Middle frontal gyrus (tissue), 1 donor: ENCODE results near the gene PTPRA.
A peak's percentile ranks its signal among the peaks of the same experiment; 100 is the strongest.
"Not testable (repeated sequence)": the region's sequence is repeated elsewhere in the genome, so short reads cannot be mapped to it uniquely, and the experiment has no call there.

ENCODE experiments used
- DNase-seq: peaks from one replicate; pipeline ENCODE4 v3.0.0-alpha.2; 2015; ENCODE audit warnings: low spot score; ENCODE audit errors: extremely low spot score

PTPRA gene

DNA sequence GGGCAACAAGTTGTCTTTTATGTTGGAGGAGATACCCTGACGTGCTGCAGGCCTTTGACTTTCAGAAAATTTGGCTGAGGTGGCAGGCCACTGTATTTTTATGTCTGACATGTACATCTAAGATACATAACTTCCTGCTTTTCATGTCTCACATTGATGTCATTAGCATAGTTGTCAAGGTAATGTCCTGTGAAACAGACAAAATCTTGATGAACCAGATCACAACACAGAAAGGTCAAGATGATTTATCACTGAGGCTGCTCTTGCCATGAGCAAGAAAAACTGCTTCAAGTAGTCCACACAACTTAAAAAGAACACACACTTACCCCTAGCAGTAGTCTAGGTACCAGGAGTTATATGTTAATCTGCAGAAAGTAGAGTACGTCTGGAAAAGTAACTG lies 120.0 kb downstream of the PTPRA start:
- DNase-seq: no peak

DNA sequence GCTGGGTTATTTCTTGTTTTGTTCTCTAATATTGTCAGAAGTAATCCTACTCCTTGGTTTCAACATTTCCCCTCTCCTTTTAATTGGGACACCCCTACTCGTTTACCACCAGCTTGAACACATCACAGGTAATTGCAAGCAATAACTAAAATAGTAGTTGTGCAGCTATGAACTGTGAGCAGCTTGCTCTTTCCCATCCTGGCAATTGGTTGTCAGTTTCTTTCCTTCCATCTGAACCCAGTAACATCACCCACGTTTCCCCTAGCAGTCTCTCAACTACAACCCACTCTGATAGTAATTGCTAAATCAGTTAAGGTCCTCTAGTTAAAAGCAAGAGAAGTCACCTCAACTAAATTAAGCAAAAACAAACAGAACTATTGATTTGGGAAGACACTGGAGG lies 122.5 kb downstream of the PTPRA start:
- DNase-seq: no peak

DNA sequence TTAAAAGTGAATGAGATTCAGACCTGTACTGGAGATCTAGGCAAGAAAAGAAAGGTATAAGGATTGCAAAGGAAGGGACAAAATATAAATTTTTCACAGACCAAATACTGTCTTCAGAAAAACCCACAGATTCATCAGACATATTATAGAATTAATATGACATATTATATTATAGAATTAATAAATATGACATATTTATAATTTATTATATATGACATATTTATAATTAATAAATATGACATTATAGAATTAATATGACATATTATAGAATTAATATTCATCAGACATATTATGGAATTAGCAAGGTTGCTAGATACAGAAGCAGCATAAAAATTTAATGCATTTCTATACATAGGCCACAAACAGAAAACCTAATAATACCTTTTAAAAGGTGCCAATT lies 125.4 kb downstream of the PTPRA start:
- no peak for DNase-seq

DNA sequence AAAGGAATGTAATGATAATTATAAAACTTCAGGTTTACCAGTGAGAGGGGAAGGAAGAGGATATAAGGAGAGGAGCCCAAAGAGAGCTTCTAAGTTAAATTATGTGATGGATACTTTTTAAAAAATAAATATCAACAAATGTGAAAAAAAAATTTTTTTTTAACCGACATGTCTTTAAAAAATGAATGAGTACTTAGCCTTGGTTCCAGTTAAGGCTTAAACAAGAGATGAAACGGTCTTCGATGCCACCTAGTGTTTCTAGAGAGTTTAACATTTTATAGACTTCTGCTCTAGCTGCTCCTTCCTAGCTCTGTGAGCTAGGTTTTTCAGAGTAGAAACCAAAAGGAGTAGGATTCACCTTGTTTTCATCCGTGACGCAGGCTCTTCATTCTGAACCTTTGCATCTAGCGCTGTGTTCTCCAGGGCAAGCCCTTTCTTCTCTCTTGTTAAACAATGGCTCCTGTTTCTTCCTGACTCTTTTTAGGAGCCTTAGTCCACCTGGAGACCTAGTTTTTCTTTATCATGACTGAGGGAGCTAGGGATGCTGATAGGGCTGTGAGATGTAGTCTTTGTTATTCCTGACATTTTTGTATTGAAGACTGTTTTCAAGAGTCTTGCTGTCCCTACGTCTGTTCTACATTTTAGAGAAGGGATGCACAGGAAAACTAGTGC lies 127.7 kb downstream of the PTPRA start:
- peak; percentile 12 for DNase-seq

DNA sequence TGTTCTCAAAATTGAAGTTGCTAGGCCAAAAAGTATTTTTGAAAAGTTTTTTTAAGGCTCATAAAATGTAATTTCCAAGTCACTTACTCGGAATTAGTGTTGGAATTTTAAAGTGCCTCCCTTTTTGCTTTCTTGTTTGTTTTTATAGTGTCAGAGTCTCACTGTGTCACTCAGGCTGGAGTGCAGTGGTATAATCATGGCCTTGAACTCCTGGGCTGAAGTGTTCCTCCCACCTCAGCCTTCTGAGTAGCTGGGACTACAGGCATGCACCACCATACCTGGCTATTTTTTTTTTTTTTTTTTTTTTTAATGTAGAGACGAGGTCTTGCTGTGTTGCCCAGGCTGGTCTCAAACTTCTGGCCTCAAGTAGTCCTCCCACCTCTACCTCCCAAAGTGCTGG lies 130.1 kb downstream of the PTPRA start:
- no peak for DNase-seq

DNA sequence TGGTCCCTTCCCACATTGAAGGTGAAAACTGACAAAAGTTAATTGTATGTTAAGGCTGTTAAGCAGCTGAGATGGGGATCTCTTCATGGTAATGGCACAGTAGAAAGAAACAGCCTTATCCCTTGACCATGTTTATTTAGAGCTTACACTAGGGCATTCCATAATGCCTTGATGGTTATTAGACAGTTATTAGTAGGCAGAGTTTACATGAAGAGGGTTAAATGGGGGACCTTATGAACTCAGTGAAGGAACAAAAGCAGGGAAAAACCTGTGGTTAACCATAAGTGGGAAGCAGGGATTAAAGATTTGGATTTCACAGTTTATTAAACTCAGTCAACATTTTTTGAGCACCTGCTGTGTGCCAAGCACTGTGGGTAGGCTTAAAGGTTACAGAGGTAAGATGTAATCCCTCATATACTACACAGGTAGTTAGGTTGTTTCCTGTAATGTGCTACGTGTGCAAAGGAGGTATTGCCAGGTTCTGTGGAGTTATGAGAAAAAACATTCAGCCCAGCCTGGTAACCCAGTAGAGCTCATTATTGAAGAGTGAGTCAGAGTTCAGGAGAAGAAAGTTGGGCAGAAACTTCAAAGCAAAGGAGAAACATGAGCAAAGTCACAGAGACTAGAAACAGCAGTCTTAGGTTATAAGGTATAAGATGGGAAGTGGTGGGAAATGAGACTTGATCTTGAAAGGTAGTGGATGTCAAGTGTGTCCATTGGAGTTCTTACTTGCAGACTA lies 137.9 kb downstream of the PTPRA start:
- no peak for DNase-seq

DNA sequence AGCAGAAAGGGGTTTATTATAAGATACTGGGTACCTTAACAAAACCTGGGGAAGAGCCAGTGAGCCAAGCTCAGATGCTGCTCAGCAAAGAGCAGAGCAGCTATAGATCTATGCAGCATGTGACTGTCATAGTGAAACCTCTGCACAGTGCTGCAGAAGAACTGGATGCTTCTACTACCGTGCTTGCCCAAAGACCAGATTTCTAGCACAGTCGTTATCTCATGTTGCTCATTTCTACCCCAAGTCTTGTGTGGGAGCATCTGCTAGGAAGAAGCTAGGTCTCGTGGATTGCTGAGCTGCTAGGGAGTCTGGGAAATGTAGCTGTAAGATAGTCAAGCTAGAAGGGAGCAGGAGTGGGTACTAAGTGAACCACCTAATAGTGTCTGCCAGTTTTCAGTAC lies 138.5 kb downstream of the PTPRA start:
- no peak for DNase-seq

DNA sequence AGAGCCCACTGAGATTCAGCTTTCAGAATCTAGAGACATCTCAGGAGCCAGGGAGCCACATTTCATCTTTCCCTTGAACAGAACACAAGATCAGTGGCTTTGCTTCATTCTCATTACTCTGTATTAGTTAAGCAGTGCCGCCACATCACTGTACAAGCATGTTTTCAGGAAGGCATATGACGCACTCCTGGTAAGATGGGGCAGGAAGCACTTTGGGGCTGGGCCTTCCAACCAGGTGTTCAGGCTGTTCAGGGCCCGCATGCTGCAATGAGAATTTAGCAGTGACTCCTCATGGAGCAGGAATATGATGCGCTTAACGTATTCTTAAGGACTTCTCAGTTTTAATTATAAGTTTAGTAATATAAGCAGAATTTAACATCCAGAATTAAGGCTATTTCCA lies 140.5 kb downstream of the PTPRA start:
- DNase-seq: no peak

DNA sequence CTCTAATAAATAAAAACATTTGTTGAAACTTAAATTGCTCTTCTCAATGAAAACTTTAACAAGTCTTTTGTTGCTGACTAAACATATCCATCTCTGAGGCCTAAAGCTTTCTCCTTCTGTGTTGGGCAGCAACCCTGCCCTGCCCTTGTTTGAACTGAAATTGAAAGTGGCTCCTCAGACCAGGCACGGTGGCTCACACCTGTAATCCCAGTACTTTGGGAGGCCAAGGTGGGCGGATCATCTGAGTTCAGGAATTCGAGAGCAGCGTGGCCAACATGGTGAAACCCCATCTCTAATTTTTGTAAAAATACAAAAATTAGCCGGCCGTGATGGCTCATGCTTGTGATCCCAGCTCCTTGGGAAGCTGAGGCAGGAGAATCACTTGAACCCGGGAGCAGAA lies 140.9 kb downstream of the PTPRA start:
- no peak for DNase-seq

DNA sequence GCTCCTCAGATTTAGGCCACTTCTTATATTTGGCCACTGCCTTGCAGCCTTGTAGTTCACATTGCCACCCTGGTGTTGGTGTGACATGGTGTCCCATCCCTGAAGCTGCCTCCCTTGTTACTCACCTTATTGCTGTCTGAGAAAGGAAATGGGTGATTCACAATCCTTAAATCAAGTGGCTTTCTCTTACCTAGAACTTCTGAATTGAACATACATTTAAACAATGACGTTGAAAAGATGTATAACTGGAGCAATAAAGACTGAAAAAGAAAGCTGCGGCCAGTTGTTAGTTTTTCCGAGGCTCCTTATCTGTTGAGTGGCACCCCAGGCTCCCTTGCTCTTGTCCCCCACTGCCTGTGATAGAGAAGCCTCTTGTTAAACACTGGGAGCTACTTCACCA lies 141.4 kb downstream of the PTPRA start:
- no peak for DNase-seq

DNA sequence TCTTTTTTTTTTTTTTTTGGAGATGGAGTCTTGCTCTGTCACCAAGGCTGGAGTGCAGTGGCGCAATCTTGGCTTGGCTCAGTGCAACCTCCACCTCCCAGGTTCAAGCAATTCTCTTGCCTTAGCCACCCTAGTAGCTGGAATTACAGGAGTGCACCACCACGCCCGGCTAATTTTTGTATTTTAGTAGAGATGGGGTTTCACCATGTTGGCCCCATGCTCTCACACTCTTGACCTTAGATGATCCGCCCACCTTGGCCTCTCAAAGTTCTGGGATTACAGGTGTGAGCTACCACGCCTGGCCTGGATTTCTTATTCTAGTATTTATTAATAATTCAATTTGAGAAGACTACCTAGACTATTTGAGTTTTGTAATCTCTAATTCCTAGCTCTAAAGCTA lies 142.0 kb downstream of the PTPRA start:
- DNase-seq: not testable (repeated sequence)

DNA sequence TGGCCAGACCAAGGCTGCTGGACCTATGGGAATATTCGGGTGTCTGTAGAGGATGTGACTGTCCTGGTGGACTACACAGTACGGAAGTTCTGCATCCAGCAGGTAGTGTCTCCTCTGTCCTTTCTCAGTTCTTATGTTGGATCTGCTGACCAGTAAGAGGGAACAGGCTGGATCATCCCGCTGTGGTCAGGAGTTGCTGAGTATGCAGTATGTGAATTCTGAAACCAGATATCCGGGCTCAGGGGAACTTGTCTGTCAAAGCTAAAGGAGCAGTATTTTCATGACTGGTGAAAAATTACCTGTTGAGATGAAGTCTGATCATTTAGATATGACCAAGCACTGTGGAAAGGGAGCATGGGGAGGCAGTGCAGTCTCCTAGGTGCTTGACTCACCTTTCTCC lies 148.0 kb downstream of the PTPRA start:
- no peak for DNase-seq

DNA sequence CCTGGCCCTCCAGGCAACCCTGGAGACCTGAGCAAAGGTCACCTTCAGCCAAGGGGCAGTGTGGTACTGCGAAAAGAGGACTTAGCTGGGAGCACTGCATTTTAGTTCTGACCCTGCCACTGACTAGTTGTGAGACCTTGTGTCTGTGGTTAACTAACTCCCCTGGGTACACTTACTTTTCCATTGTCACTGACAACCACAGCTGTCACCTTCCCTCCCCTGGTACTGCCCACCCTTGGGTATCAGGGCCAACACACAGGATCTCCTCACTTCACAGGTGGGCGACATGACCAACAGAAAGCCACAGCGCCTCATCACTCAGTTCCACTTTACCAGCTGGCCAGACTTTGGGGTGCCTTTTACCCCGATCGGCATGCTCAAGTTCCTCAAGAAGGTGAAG lies 148.5 kb downstream of the PTPRA start:
- DNase-seq: no peak

DNA sequence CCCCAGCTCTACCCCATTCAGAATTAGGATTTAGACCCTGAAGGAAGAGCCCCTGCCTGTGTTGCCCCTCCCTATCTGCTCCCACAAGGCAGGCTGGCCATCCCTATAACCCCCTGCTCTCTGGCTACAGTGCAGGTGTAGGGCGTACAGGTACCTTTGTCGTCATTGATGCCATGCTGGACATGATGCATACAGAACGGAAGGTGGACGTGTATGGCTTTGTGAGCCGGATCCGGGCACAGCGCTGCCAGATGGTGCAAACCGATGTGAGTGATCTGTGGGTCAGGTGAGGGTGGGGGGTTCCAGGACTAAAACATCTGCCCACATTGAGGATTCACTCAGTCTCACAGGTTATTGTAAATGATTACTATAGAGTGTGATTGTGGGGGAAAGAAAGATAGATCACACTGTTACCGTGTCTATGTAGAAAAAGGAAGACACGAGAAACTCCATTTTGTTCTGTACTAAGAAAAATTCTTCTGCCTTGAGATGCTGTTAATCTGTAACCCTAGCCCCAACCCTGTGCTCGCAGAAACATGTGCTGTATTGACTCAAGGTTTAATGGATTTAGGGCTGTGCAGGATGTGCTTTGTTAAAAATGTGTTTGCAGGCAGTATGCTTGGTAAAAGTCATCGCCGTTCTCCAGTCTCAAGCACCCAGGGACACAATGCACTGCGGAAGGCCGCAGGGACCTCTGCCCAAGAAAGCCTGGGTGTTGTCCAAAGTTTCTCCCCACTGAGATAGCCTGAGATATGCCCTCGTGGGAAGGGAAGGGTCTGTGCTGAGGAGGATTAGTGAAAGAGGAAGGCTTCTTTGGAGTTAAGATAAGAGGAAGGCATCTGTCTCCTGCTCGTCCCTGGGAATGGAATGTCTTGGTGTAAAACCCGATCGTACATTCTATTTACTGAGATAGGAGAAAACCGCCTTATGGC lies 149.5 kb downstream of the PTPRA start:
- not testable (repeated sequence) for DNase-seq

DNA sequence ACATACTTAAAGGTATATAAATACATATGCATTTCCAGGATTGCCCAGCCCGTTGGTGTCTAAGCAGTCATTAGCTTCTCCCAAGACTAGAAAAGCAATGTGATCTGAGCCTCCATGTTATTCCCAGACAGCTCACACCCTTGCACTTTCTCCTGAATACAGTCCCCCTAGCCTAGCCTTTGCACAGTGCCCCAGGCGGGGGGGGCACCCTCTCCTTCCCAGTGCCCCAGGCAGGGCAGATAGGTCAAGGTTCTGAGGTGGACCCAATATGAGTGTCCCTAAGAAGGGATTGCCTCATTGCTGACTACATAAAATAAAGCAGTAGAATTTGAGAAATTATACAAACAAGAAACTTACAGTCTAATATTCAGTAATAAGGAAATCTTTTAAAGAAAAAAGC lies 154.7 kb downstream of the PTPRA start:
- no peak for DNase-seq

DNA sequence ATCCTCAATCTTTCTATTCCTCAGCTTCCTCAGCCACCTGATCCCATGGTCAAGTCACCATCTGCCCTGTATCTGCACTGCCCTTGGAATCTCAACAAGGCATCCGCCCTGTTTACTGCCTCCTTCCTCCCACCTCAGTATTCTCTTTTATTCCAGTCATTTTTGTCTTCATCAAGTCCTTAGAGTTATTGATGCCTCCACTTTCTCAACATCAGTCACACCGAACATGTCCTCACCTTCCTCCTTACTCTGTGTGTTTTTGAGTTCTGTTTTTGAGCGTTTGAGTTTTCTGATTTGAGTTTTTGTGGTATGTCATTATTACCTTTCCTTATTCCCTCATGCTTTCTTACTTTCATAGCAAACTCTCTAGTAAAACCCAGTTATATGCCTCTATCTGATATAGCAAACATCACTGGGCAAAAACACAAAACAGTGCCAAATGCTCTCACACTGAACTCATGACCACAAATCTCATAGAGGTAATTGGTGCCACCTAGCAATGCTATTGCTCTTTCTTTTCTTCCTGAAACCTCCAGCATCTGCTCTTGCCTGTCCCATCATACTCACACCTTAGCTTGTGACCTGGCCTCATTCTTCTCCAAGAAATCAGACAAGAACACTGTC lies 158.4 kb downstream of the PTPRA start:
- DNase-seq: no peak

DNA sequence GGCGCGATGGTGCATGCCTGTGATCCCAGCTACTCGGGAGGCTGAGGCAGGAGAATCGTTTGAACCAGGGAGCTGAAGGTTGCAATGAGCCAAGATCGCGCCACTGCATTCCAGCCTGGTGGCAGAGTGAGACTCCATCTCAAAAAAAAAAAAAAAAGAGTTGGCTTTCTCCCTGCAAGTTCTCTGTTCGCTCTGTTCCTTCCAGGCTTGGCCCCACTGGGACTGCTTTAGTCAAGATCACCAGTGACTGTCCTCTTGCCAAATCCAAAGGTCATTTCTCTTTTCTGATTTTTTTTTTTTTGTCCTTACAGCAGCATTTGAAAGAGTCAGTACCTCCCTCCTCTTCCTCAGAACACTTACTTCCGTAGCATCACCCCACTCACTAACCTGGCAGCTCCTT lies 159.3 kb downstream of the PTPRA start:
- no peak for DNase-seq

DNA sequence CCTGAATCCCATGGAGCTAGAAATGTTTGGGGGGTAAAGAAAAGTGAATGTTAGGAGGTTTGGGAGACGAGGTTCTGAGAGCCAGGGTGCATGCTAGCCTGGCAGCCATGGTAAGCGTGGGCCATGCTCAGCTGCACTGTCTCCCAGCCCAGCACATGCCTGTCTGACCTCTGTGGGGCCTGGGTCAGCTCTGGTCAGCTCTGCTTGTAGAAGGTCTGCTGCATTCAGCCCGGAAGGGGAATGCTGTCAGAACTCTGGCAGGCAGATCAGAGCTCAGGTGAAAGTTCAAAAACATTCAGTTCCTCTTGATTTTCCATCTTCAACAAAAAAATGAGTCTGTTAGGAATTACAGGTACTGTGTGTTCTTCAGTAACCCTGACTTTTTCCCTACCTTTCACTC lies 164.4 kb downstream of the PTPRA start:
- DNase-seq: no peak

DNA sequence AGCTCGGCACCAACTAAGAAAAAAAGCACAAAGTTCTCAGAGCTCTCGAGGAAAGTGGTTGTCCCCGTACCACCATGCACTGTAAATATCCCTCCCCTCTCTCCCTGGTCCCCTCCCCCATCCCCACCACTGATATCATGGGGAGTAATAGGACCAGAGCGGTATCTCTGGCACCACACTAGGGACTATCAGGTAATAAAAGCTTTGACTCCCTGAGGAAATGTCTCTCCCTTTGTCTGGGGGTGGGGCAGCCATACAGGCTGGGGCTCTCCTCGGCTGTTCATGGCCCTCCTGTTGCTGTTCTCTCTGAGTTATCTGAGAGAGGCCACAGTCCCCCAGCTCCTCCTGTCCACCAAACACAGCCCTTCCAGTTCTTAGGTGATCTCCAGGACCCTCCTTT lies 165.2 kb downstream of the PTPRA start:
- DNase-seq: no peak

DNA sequence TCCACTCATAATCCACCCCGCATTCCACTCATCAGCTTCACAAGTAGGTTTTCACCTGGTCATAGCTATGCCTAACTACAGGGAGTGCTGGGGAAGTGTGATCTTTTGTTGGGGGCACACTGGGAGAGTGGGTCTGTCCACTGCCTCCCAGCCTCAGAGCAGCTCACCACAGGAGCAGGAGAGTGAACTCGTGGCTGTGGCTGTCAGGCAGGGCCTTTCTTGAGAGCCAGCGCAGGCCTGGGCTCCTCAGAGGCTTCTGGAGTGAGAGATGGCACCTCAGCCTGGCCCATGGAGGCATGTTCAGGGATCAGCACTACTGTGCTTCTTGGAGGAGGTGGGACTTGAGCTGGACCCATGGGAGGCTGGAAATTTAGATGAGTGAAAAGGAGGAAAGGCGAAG lies 166.1 kb downstream of the PTPRA start:
- DNase-seq: no peak

DNA sequence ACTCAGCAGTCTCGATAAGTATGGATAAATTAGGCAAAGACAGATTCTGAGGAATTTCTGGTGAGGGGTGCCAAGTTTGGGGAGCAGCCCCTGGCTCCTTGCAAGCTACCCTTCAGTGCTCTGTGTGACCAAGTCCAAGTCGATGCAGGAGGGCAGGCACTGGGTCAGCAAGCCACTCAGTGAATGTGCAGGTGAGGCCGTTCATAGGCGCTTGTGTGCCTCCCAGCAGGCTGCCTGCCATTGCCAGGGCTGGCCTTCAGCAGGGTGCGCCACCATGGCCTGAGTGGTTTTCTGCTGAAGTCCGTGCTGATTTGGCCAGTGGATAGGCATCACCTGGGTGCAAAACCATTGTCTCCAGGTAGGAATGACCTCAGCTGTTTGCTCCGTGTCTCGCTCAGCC lies 166.8 kb downstream of the PTPRA start:
- DNase-seq: no peak
